Fibroblast of mammary gland (primary cell): Measurements from ENCODE around the gene ETV6.

Experiments
- DNase-seq: peaks from one replicate; pipeline ENCODE4 v3.0.0-alpha.2; 2010; ENCODE audit warnings: low read depth
- H3K4me3 ChIP-seq: 2 replicates; pipeline ENCODE4 v1.5.1; 2011; ENCODE audit warnings: low read depth, mild to moderate bottlenecking, low read length, moderate library complexity; ENCODE audit not compliant: control insufficient read depth
- CTCF ChIP-seq: conservative IDR thresholded peaks from 2 replicates; pipeline ENCODE4 v1.5.1; 2011; ENCODE audit warnings: low read depth, low read length, inconsistent platforms; ENCODE audit not compliant: control insufficient read depth, insufficient read depth

Gene ETV6

GRCh38 chr12:11725686-11726085, 76.2 kb downstream of the ETV6 start:
- TF ChIP-seq CTCF, result no peak
- no peak for DNase-seq
- H3K4me3 ChIP-seq, result no peak overlapping the region

DNA sequence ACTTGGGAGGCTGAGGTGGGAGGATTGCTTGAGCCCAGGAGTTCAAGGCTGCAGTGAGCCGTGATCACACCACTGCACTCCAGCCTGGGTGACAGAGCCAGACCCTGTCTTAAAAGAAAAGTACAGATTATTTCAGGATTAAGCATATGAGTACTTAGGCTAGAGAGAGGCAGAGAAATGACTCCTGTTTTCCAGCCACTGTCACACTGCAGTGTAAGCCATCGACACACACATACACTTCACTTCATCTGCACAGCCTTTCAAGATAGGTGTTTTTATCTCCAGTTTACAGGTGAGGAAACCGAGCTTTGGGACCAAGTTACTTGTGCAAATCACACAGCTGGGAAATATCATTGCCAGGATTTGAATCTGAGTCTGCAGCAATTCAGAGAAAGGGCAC, 77.2 kb downstream of the ETV6 start:
- no peak for DNase-seq
- TF ChIP-seq CTCF, result no peak

GRCh38 chr12:11727133-11727664, 77.7 kb downstream of the ETV6 start:
- DNase-seq, result no peak
- no peak overlapping the region for H3K4me3 ChIP-seq
- no peak for TF ChIP-seq CTCF

More for the DNA sequence above, 77.2 kb downstream of the ETV6 start:
- H3K4me3 ChIP-seq, result no peak overlapping the region

GRCh38 chr12:11728154-11728755, 78.8 kb downstream of the ETV6 start:
- TF ChIP-seq CTCF, result no peak
- H3K4me3 ChIP-seq, result no peak overlapping the region
- DNase-seq, result no peak

GRCh38 chr12:11729008-11729407, 79.5 kb downstream of the ETV6 start:
- no peak overlapping the region for H3K4me3 ChIP-seq
- no peak for TF ChIP-seq CTCF
- DNase-seq, result no peak

DNA sequence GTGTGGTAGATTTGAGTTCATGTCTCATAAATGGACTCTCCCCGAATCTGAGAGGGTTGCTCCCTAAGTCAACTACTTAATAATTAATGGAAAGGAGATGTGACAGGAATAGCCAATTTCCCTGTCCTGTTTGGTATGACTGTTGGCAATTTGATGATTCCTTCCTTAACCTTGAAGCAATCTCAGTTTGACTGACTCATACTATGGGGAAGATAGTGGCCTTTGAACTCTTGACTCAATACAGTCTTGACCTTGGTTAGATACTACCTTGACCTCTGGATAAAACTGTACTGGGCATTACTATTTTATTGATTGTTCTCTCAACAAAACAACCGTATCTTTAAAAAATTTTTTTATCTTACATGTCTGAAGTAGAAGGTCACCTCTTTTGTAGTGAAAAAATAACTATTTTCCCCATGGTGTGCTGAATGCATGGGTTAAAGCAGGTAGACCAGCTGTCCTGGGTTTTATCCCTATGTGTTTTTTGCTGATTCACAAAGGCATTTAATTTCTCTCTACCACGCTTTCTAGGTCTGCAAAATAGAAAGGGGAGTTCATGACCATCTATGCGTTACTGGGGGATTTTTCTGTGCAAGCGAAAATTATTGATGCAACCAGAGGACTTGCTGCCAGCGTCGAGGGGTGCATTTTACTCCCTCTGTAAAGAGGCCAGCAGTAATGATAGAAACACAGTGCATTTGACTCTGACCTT, 80.1 kb downstream of the ETV6 start:
- no peak for DNase-seq
- no peak overlapping the region for H3K4me3 ChIP-seq
- TF ChIP-seq CTCF, result no peak
